Sciatic nerve (tissue), 2 donors: ENCODE measurements around the gene TBX1. TPM values are rescaled to one million over a fixed set of nuclear protein-coding genes. Genes with fewer than 3 reads are reported as not detected.

Experiments
- ATAC-seq: fragments of 200-7000 bp; cut with Tn5 transposase; one replicate; pipeline ENCODE4 v1.9.1; 2020; ENCODE audit warnings: mild to moderate bottlenecking, moderate library complexity
- DNase-seq: peaks from one replicate; pipeline ENCODE4 v3.0.0-alpha.2; 2020; ENCODE audit warnings: low spot score
- intact Hi-C: fragments of 100-400 bp; cut with DNase I; formaldehyde crosslinking; loops from one replicate; pipeline ENCODE4 v1.14.2; 2022
- total RNA-seq: library from RNA; stranded (reverse); fragmentation: NEBNext Ultra II Directional; extraction: Animal tissue kit (Norgen Biotek cat#: 25700); gene quantifications from one replicate; pipeline ENCODE4 v1.2.1, GENCODE V29; 2021
- donor health status: DM: no; HTN: no; CAD: no.
- donor health status: DM: no; HTN: no; CAD: no.

TBX1 gene
- total RNA-seq, 1 donor from 2014 or later = 4.2 TPM

DNA sequence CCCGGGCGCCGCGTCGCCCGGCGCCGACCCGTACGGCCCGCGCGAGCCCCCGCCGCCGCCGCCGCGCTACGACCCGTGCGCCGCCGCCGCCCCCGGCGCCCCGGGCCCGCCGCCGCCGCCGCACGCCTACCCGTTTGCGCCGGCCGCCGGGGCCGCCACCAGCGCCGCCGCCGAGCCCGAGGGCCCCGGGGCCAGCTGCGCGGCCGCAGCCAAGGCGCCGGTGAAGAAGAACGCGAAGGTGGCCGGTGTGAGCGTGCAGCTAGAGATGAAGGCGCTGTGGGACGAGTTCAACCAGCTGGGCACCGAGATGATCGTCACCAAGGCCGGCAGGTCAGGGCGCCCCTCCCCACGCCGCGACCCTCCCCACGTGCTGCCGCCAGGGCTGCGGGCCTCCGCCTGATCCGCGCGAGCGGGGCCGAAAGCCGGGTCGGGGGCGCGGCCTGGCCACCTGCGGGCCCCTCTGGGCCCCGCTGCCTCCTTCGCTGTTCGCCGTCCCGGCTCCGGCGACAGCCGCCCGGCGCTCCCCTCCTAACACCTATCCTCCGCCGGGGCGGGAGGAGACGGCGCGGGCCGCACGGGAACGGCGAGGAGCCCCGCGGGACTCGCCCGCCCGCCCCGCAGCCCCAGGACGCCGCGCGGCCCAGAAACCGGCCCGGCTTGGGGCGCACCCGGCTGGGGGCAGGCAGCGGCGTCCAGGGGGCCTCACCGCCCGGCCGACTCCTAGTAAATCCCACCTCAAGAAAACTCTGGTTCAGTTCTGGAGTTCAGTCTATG lies 560 bp downstream of the TBX1 start:
- no peak for DNase-seq
- intact Hi-C loops = no loop called here
- no peak for ATAC-seq

- ATAC-seq (no peak), DNase-seq (no peak)
- intact Hi-C loops = no loop called here
These were observed 1.4 kb downstream of the TBX1 start for GRCh38 chr22:19761725-19762567.

DNA sequence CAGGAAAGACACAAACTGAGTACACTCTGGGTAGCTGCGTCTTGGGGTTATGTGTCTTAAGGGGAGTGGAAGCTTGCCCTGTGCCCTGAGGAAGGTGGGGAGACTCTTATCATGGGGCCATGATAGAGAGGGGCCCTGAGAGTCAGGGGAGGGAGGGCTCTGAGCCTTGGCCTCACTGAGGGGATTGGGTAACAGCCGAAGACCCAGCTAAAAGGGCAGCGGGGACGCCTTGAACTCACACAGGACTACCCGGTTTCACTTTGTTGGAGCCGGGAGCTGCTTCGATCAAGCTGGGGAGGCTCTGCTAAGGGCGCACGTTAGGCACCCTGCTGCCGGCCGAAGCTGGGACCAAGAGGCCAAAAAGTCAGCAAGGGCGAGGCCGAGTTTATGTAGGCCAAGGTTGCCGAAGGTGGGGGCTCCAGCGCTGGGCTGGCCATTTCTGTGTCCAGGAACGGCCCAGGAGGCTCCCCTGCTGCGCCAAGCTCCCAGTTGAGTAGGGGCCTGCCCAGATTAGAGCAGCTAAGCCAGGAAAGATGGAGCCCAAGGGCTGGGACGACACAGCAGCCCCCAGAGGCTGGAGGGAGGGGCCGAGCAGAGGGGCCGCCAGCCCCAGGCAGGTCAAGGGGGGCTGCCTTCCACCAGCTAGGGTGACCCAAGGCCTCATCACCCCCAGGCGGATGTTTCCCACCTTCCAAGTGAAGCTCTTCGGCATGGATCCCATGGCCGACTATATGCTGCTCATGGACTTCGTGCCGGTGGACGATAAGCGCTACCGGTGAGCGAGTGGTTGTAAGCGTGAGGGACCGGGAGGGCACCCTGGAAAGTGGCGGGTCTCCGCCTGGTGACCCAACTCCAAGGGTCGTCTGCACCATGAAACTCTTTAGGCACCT lies 2.2 kb downstream of the TBX1 start:
- DNase-seq = no peak
- ATAC-seq = no peak
- intact Hi-C loops = no loop called here

GRCh38 chr22:19763458-19764298 lies 3.1 kb downstream of the TBX1 start:
- ATAC-seq (no peak), DNase-seq (no peak)
- intact Hi-C loops = no loop called here

GRCh38 chr22:19764299-19764593 lies 3.7 kb downstream of the TBX1 start:
- ATAC-seq (no peak), DNase-seq (no peak)
- intact Hi-C loops = no loop called here

DNA sequence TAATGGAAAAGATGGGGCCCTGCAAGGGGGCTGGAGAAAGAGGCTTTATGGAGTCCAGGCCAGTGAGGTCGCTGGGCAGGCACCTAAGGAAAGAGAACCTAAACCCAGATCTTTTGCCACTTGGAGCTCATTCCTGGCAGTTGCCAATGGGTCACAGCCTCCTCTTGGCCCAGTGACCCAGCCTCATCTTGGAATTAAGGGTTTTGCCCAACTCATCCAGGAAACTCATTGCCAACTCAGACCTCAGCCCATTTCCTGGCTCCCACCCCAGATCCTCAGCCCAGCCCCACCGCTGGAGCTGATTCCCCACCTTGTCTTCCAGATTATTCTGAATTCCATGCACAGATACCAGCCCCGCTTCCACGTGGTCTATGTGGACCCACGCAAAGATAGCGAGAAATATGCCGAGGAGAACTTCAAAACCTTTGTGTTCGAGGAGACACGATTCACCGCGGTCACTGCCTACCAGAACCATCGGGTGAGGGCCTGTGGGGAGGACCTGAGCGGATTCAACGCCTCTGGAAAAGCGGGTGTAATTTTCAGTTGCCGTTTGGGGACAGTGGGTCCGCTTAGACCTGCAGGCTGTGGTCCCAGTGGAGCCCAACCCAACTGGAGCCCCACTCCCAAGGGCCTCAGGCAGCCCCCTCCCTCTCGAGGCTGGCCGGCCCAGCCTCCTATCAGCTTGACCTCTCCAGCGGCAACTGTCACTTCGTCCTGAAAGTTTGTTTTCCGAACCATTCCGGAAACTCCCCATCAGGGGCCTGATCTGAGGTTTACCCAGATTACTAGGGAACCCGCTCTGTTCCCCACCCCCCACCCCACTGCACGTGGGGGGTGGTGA lies 4.3 kb downstream of the TBX1 start:
- ATAC-seq = no peak
- no peak for DNase-seq
- intact Hi-C loops = no loop called here

GRCh38 chr22:19765477-19766239 lies 5.1 kb downstream of the TBX1 start:
- ATAC-seq (no peak), DNase-seq (no peak)
- intact Hi-C loops = no loop called here

GRCh38 chr22:19766240-19766510 lies 5.6 kb downstream of the TBX1 start:
- ATAC-seq = no peak
- intact Hi-C loops = no loop called here

DNA sequence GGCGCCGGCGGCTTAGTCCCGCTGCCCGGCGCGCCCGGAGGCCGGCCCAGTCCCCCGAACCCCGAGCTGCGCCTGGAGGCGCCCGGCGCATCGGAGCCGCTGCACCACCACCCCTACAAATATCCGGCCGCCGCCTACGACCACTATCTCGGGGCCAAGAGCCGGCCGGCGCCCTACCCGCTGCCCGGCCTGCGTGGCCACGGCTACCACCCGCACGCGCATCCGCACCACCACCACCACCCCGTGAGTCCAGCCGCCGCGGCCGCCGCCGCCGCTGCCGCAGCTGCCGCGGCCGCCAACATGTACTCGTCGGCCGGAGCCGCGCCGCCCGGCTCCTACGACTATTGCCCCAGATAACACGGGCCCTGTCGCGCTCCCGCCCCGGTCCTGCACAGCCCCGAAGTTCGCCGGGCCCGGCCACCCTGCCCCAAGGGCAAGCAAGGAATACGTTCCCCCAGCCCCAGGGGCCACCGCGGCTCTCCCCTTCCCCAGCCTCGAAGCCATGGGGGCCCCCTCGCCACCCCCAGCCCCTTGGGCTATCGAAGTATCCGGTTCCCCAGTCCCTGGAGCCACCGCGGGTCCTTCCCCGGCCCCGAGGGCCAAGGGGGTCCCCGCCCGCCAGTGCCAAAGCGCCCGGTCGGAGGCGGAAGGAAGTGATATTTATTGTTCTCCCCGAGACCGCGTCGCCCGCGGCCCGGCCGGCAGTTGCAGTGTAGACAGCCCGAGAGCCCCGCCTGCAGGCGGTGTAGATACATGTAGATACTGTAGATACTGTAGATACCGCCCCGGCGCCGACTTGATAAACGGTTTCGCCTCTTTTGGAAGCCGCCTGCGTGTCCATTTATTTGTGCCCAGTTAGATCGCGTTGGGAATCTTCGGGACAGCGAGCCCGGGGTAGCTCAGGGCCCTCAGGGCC lies 6.2 kb downstream of the TBX1 start:
- intact Hi-C loops = no loop called here
- DNase-seq = no peak
- ATAC-seq = peak; percentile 64

More at GRCh38 chr22:19766240-19766510, 5.6 kb downstream of the TBX1 start:
- no peak for DNase-seq

DNA sequence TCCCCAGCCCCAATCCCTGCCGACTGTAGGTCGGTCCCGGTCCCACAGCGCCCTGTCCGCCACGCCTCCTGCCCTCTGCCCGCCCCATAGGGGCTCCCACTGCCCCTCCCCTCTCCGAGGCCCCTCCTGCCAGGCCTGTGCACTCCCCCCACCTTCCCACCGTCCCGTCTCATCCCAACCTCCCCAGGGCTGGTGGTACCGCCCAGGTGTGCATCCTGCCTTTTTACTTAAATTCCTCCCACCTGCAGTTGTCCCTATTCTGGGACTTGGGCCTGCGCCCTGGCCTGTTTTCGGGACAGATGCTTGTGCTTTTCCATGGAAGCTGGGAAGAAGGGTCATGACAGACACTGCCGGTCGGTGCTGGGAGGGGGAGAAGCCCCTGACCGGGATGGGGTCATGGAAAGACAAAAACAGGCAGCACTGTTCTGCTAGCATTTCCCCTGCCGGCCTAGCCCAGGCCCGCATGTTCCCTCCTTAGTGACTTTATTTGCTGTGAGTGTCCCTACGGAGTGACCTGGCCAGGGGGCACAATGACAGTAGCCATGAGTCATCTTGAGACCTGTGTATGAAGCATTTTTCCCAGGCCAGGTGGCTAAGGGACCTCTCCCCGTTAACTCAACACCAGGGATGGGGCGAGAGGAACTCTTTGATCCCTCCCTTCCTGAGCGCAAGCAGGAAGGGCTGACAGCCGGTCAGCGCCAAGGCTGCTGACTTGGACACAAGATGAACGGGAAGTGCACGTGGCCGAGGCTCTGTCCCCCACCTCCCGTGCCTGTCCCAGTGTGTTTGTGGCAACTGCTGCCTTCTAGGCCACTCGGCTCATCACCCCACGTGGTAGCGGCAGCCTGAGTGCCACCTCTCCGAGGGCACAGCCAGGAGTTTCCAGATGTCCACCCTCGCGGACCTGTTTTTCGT lies 7.1 kb downstream of the TBX1 start:
- no peak for DNase-seq
- peak; percentile 62 for ATAC-seq
- intact Hi-C loops = no loop called here

GRCh38 chr22:19769393-19769715 lies 8.8 kb downstream of the TBX1 start:
- DNase-seq (no peak), ATAC-seq (no peak)
- intact Hi-C loops = no loop called here

DNA sequence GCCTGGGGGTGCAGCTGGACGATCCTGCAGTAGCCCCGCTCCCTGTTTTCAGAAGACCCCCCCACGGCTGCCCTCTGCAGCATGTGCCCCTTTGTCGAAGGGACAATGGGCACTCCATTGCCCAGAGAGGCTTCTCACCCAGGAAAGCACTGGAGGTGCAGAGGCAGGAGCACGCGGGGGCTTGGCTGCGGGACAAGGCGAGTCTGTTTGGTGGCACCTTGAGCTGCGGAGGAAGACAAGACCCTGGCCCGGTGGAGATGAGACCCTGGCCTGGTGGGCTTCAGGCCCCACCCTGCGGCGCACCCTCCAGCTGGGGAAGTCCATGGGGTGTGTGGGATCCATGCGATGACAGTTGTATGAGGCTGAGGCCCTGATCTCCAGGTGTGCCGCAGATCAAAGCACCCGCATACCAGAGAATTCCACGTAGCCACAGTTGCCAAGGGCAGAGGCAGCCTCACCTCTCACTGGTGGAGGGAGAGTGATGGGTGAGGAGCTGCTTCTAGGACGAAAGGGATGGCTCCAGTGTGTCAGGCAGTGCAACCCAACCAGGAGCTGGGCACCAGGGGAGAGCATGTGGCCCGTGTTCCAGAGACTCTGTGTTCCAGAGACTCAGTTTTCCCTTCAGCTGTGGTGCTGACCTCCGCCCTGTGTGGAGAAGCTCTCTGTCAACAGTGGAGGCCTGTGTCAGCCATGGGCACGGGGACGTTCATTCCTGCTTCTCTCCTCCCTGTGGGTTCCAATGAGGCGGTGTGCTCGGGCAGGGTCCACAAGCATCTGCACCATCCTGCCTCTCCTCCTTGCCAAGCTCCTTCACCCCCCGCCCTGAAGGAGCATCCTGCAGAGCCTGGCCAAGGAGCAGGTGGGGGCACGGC lies 10.0 kb downstream of the TBX1 start:
- intact Hi-C loops = no loop called here
- DNase-seq (no peak), ATAC-seq (no peak)

DNA sequence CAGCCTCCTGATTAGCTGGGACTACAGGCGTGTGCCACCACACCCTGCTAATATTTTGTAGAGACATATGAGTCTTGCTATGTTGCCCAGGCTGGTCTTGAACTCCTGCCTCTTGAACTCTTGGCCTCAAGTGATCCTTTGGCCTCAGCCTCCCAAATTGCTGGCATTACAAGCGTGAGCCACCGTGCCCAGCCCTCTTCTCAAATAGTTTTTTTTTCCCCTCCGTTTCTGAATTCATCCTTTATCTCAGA lies 11.8 kb downstream of the TBX1 start:
- intact Hi-C loops = no loop called here
- ATAC-seq (no peak), DNase-seq (no peak)

GRCh38 chr22:19772673-19773469 lies 12.3 kb downstream of the TBX1 start:
- ATAC-seq (peak; percentile 36), DNase-seq (no peak)
- intact Hi-C loops = no loop called here
